NCI-H82 treated with DMSO at 0.1 percent for 48 hours (cell line): ENCODE results near the gene RBM19.
"Not testable (repeated sequence)": the region's sequence is repeated elsewhere in the genome, so short reads cannot be mapped to it uniquely, and the experiment has no call there.

Experiments used
- DNase-seq: peaks from one replicate; lab custom pipeline; 2025; ENCODE audit not compliant: unreplicated experiment; lab: John Stamatoyannopoulos, UW

RBM19 gene

DNA sequence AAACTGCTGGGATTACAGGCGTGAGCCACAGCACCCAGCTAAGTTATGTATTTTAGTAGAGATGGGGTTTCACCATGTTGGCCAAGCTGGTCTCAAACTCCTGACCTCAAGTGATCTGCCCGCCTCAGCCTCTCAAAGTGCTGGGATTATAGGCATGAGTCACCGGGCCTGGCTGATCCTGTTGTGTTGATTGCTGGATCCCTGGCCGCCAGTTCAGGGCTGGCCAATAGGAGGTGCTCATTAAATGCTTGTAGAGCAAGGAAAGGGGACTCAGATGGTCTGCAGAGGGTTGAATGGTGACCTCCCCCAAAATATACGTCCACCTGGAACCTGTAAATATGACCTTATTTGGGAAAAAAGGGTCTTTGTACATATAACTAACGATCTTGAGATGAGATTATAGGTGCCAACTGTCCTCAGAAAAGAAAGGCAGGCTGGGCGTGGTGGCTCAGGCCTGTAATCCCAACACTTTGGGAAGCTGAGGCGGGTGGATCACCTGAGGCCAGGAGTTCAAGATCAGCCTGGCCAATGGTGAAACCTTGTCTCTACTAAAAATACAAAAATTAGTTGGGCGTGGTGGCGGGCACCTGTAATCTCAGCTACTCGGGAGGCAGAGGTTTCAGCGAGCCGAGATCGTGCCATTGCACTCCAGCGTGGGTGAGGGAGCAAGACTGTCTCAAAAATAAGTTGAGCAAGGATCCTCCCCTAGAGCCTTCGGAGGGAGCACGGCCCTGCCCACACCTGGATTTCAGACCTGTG is 156.5 kb downstream of the RBM19 start:
- not testable (repeated sequence) for DNase-seq

- no peak for DNase-seq
Observed at GRCh38 chr12:113808095-113808951, 157.8 kb downstream of the RBM19 start.

- no peak for DNase-seq
Observed at GRCh38 chr12:113805673-113806072, 160.5 kb downstream of the RBM19 start.

- no peak for DNase-seq
Observed at GRCh38 chr12:113804961-113805600, 161.0 kb downstream of the RBM19 start.

GRCh38 chr12:113803759-113804140 is 162.4 kb downstream of the RBM19 start:
- no peak for DNase-seq

DNA sequence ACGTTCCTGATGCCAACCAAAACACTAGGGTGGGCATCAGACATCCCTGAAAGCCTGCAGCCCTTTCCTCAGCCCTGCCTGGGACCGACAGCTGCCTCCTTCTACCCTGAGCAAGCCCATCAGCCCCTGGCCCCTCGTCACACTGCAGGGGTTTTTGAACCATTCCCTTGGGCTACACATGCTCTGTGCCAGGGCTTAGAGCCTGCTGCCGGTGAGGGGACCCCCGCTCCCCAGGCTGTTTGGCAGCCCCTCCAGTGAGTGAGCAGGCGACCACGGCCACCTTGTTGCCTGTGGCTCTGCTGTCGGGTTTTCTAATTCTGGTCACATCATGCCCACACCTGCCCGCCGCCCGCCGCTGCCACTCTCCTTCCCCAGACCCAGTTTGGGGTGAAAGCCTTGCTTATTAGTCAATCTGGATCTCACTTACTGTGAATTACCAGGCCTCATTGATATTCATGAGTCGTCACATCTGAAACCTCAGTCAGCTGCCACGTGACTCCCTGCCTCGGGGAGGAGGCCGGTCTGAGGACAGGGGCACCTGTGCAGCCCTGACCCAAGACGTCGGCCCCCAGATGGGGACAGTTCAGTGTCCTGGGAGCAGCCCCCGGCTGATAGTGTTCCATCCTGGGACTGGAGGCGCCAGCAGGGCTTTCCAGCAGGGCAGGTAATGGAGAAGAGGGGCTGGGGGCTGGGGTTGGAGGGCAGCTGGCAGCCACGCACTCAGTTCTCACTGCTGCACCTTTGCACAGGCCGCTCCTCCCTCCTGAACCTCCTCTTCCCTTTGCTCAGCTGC is 163.0 kb downstream of the RBM19 start:
- no peak for DNase-seq

GRCh38 chr12:113802000-113802749 is 163.9 kb downstream of the RBM19 start:
- DNase-seq = no peak

DNA sequence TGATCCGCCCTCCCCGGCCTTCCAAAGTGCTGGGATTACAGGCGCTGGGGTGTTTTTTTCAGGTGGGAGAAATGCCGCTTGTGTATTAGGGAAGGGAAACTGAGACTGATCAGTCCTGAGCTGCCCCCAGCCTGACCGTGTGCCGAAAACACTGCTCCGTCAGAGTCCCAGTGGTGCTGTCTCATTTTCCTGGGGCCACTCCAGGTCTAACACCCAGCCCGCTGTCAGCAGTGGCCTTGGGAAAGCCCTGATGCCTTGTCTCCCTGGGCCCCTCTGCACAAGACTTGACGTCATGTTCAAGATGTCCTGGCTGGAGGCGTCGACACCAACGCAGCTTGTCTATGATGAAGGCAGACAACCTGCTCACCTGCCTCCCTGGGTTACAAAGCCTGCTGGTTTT is 165.9 kb downstream of the RBM19 start:
- no peak for DNase-seq

DNA sequence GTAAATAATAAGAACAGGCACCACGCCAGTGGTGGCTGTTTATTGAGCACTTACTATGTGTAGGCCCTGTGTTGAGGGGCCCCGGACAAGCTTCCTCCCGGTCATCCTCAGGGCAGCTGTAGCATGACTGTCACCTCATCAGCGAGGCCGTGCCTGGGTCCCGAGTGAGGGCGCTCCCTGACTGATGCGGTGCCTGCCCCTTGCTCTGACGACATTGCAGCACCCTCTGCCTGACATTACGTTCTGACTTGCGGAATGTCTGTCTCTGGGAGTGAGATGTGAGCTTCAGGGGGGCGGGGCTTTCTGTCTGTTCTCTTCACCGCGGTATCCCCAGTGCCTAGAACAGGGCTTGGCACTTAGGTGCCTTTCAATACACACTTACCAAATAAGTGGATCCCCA is 167.6 kb downstream of the RBM19 start:
- no peak for DNase-seq

GRCh38 chr12:113797535-113797868 is 168.6 kb downstream of the RBM19 start:
- no peak for DNase-seq

DNA sequence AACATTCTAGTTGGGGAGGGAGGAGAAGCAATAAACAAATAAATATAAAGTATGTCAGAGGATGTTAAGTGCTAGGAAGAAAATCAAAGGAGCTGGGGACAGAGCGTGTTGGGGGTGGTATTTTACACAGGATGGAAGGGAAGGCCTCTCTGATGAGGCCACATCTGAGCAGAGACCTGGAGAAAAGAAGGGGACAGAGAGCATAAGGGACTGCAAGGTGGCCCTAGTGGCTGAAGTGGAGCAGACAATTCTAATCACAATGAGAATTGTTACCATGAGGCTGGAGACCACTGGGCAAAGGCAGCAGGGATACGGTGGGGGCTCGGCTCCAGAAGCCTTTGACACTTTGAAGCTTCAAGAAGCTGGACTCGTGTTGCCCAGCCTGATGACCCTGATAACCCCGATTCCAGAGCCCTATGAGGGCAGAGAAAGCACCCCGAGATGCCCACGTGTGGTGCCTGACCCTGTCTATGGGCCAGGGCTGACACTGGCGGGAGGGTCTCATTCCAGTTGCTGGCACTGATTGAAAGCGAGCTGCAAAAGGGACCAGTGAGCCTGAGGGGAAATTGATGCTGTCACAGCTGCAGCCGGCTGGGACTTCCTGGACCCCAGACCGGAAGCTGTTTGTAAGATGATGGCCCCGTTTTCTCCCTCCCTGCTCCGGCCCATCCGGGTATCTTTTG is 169.1 kb downstream of the RBM19 start:
- DNase-seq = no peak

DNA sequence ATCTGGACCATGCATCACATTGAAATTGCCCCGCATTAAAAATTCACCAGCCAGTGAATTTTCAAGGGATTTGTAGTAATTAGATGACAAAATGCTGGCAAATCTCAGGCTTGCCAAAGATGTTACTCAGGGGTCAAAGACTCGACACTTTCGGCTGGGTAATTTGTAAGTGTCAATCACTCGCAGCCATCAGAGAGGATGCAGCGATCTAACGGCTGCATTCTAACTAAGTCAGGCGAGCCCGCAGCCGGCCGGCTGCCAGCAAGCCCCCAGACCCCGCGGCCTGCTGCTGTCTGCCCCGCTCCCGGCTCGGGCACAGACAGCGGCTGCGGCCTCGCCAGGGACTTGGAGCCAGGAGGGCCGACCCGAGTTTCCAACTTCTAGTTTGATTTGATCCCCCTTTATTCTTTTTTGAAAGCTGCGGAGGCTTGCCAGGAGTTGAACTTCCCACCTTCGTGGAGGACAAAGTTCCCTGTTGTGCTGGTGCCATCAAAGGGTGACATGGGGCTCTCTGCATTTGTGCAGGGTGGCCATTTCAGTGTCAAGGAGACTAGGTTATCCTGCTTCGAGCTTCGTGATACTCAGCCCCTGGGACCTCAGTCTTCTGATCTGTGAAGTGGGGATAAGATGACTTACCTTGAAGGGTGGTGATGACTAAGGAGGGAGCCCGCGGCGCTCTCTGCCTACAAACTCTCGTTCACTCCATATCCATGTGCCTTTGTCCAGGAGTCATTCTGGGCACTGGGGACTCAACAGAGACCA is 169.9 kb downstream of the RBM19 start:
- no peak for DNase-seq

GRCh38 chr12:113795445-113795844 is 170.7 kb downstream of the RBM19 start:
- no peak for DNase-seq

GRCh38 chr12:113794774-113795173 is 171.4 kb downstream of the RBM19 start:
- DNase-seq = no peak

DNA sequence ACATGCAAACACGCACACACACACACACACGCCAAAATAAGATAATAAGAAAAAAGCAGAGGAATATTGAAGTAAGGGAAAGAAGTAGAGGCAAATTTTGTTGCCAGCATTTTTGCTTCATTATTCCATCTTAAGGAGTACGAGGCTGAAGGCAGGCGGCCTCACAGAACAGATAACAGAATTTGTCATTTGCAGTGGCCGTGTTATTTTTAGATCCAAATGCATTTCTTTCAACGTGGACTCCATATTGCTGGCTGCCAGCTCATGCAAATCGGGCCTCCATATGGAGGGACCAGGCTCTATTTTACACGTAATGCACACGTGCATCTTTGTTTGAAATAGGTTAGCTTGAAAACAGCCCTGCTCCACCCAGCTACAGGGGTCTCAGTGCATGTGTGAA is 172.9 kb downstream of the RBM19 start:
- DNase-seq = no peak

GRCh38 chr12:113792450-113792849 is 173.7 kb downstream of the RBM19 start:
- DNase-seq = no peak

GRCh38 chr12:113788020-113788856 is 177.9 kb downstream of the RBM19 start:
- DNase-seq = no peak

DNA sequence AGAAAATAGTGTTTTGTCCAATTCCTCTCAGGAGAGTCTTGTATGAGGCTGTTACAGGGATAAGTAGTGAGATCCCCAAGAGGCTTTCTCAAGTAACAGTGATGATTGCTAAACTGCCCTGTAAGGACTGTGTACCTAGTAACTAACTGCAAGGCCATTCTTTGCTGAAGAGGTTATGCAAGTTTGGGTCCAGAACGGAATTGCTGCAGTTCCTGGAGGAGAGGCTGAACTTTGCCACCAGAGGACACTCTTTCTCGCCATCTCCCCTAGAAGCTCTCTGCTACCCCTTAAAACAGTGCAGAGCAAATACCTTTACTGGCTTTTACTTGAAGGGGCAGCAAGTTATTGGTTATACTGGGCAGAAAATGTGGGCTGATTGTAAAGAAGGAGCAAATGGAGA is 180.0 kb downstream of the RBM19 start:
- DNase-seq = no peak
